RWPE2 (cell line): ENCODE measurements around the gene AMZ1.

Experiments used
- ATAC-seq: fragments of 200-7000 bp; cut with Tn5 transposase; 3 replicates; pipeline ENCODE4 v1.9.1; 2021; ENCODE audit warnings: low read depth
- DNase-seq: peaks from one replicate; pipeline ENCODE4 v3.0.0-alpha.2; 2020; ENCODE audit warnings: low spot score
- H3K27ac ChIP-seq: fragments of 450-650 bp; 2 replicates; pipeline ENCODE4 v1.5.1; 2017; ENCODE audit warnings: mild to moderate bottlenecking; ENCODE audit not compliant: poor library complexity, severe bottlenecking
- H3K27me3 ChIP-seq: fragments of 250-450 bp; sonication (Bioruptor Pico); 2 replicates; pipeline ENCODE4 v1.5.1; 2021; ENCODE audit warnings: mild to moderate bottlenecking, moderate library complexity; ENCODE audit not compliant: insufficient read depth, poor library complexity, severe bottlenecking
- H3K36me3 ChIP-seq: fragments of 250-450 bp; sonication (Bioruptor Pico); 2 replicates; pipeline ENCODE4 v1.5.1; 2020; ENCODE audit warnings: low read depth, mild to moderate bottlenecking, moderate library complexity
- H3K4me1 ChIP-seq: fragments of 250-450 bp; sonication (Bioruptor Pico); 2 replicates; pipeline ENCODE4 v1.5.1; 2021; ENCODE audit warnings: mild to moderate bottlenecking, moderate library complexity; ENCODE audit not compliant: insufficient read depth, poor library complexity, severe bottlenecking
- H3K4me3 ChIP-seq: fragments of 250-450 bp; sonication (Bioruptor Pico); 2 replicates; pipeline ENCODE4 v1.5.1; 2021; ENCODE audit warnings: mild to moderate bottlenecking, moderate library complexity; ENCODE audit not compliant: severe bottlenecking
- H3K9me3 ChIP-seq: fragments of 250-450 bp; sonication (Bioruptor Pico); 2 replicates; pipeline ENCODE4 v1.5.1; 2021; ENCODE audit warnings: mild to moderate bottlenecking, moderate library complexity; ENCODE audit not compliant: severe bottlenecking
- TF ChIP-seq, protein P1 (sequence below): fragments of 450-650 bp; IDR thresholded peaks from one replicate; pipeline ENCODE4 v1.5.1; 2017; ENCODE audit warnings: mild to moderate bottlenecking, moderate library complexity; ENCODE audit not compliant: poor library complexity, severe bottlenecking

AMZ1 gene

DNA sequence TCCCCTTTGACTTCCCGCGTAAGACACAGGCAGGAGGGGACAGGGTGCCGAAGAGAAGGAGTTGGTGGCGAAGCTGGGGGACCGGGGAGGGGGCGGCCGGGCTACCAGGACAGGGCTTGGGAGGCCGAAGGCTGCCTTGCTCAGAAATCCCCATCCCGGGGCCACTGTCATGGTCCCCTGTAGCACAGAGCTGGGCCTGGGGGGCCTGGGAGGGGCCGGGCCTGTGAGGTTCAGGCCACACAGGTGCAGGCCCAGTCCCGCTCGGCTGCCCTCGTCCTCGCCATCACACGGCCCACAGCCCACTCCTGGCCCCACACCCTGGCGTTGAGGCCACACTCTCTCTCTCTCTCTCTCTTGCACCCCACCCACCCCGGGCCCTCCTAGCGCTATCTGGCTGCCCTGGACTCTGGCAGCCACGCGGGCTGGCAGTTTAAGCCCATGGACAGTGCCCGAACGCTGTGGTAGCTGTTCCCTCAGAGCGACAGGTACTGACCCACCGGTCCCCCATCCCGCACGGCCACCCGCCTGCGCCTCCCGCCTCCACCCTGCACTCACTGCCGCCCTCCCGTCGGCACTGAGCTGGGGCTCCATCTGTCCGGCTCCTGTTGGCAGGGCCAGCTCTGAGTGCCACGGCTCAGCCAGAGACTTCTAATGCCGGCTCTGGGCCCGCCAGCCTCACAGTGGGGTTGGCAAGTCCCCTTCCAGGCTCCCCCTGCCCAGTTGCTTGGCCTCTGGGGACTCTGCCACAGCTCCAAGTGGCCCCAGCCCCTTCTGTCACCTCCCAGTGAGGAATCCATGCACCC, 28.2 kb upstream of the AMZ1 start:
- no peaks in the 10 kb centered on the region for H3K9me3 ChIP-seq
- H3K27ac ChIP-seq: no peak overlapping the region
- TF ChIP-seq, protein P1, sequence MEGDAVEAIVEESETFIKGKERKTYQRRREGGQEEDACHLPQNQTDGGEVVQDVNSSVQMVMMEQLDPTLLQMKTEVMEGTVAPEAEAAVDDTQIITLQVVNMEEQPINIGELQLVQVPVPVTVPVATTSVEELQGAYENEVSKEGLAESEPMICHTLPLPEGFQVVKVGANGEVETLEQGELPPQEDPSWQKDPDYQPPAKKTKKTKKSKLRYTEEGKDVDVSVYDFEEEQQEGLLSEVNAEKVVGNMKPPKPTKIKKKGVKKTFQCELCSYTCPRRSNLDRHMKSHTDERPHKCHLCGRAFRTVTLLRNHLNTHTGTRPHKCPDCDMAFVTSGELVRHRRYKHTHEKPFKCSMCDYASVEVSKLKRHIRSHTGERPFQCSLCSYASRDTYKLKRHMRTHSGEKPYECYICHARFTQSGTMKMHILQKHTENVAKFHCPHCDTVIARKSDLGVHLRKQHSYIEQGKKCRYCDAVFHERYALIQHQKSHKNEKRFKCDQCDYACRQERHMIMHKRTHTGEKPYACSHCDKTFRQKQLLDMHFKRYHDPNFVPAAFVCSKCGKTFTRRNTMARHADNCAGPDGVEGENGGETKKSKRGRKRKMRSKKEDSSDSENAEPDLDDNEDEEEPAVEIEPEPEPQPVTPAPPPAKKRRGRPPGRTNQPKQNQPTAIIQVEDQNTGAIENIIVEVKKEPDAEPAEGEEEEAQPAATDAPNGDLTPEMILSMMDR: no peak
- ATAC-seq: no peak
- H3K4me1 ChIP-seq: no peaks in the 10 kb centered on the region
- no peak overlapping the region for H3K4me3 ChIP-seq
- no peaks in the 10 kb centered on the region for H3K27me3 ChIP-seq
- no peaks in the 10 kb centered on the region for H3K36me3 ChIP-seq
- no peak for DNase-seq

DNA sequence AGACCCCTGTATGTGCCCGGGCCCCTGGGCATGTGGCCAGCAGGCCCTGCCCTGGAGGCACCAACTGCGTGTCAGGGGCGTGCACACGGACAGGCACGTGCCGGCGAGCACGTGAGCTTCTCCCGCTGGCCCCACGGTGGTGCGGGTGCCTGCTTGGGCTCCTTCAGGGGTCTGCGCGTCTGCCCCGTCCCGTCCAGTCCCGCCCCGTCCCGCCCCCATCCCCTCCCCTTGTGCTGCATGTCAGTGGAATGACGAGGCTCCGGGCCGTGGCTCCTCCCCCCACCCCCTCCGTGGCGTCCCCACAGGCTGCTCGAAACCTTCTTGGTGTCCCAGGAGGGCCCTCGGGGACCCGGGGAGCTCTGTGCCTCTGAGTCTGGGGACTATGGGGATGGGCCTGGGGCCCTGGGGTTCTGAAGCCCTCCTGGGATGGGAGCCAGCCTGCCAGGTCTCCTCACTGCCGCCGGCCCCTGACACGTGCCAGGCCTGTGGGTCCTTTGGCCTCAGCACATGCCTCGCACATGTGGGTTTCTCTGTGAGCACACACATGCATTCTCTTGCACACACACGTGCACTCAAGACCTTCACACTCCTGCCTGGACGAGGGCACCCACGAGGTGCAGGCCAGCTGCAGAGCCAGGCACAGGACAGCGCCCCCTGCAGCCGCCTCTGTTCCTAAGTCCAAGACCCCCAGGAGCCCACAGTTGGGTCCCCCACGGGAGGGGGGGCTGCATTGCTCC, 27.5 kb upstream of the AMZ1 start:
- ATAC-seq (no peak), DNase-seq (no peak)
- Histone ChIP-seq H3K9me3 (no peaks in the 10 kb centered on the region), H3K36me3 (no peaks in the 10 kb centered on the region), H3K27ac (no peak overlapping the region), H3K4me1 (no peaks in the 10 kb centered on the region), H3K4me3 (no peak overlapping the region), H3K27me3 (no peaks in the 10 kb centered on the region)
- TF ChIP-seq, protein P1: no peak

DNA sequence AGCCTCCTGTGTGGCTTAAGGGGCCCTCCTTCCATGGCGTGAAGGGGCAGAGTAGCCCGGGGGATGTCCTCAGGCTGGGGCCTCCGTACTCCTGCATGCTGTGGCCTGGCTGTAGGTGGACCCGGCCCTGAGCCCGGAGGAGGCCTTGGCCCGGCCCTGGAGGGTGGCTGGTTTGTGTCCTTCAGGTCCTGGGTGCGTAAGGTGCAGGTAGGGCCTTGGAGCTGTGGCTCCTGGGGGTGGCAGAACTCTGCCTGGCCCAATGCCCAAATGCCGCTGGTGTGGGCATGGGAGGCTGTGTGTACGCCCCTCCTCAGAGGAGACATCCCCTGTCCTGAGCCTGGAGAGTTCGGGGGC, 26.9 kb upstream of the AMZ1 start:
- H3K9me3 ChIP-seq: no peaks in the 10 kb centered on the region
- ATAC-seq (no peak), DNase-seq (no peak)
- TF ChIP-seq, protein P1: no peak
- H3K4me1 ChIP-seq: no peaks in the 10 kb centered on the region
- no peaks in the 10 kb centered on the region for H3K27me3 ChIP-seq
- H3K36me3 ChIP-seq: no peaks in the 10 kb centered on the region
- no peak overlapping the region for H3K27ac ChIP-seq
- no peak overlapping the region for H3K4me3 ChIP-seq

DNA sequence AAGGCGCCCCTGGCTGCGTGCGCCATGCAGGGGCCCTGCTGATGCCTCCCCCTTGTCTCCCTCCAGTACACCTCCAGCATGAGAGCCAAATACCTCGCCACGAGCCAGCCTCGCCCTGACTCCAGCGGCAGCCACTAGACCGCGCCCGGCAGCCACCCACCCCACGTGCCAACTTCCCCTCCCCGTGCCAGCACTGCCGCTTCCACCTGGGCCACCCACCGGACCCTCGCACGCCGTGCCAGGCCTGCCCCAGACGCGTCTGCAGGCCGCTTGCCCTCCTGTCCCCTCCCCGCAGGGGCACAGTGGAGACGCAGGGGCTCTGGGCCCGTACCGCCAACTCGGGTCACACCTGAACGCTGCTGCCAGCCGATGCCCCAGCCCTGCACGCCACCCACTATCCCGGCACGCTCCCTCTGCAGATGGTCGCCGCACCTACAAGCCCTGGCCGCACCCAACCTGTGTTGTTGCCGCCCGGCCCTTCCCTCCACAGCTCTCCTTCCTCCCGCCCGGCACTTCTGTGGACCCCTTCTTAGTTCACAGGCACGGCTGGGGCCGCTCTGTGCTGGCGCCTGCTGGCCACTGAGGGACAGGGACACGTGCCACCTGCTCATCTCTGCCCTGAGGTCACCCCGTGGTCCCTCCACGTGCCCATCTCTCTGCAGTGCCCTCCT, 26.3 kb upstream of the AMZ1 start:
- TF ChIP-seq, protein P1: no peak
- DNase-seq: no peak
- no peaks in the 10 kb centered on the region for H3K9me3 ChIP-seq
- H3K4me3 ChIP-seq: no peak overlapping the region
- no peak for ATAC-seq
- H3K36me3 ChIP-seq: no peaks in the 10 kb centered on the region
- no peaks in the 10 kb centered on the region for H3K4me1 ChIP-seq
- H3K27me3 ChIP-seq: no peaks in the 10 kb centered on the region
- H3K27ac ChIP-seq: no peak overlapping the region
